Measurements from ENCODE around the gene MRPL39. TPM values are rescaled to one million over a fixed set of nuclear protein-coding genes. Genes with fewer than 3 reads are reported as not detected.

Gene MRPL39
- total and polyA plus RNA-seq, 9 of the 15 experiments (the other 6 are each of a cell fraction or from before 2014, with no cell fraction given), result 65.4 to 247 (median 105) TPM

- H3K9me1 ChIP-seq (ENCODE audit: control insufficient read depth, insufficient read depth, low read length), result no peaks in the 10 kb centered on the region
- in situ Hi-C loops (cut with MboI) (no loop called here), intact Hi-C loops (cut with micrococcal nuclease) (no loop called here)
- H3K36me3 ChIP-seq (ENCODE audit: control insufficient read depth, insufficient read depth, low read length), result no peaks in the 10 kb centered on the region
- FAIRE-seq, result no peak
- BruUV-seq (replicated peaks), result no TSS peak
- no peak overlapping the region for H2AFZ ChIP-seq (ENCODE audit: low read depth, low read length)
- H4K20me1 ChIP-seq (replicated peaks; ENCODE audit: control insufficient read depth, insufficient read depth, low read length), result no peaks in the 10 kb centered on the region
- no peak overlapping the region for H3K4me3 ChIP-seq
- no peaks in the 10 kb centered on the region; the same call in 1 of the 2 replicates for H3K9me3 ChIP-seq (replicated peaks; ENCODE audit: control insufficient read depth, insufficient read depth, low read depth, low read length)
- no peak for TF ChIP-seq CBX8 (IDR thresholded peaks at IDR 0.05; ENCODE audit: borderline replicate concordance, extremely low read depth, low read depth, low read length, poor library complexity, severe bottlenecking)
- no peak for TF ChIP-seq OTX1 (CRISPR knock-in tag; IDR thresholded peaks at IDR 0.05)
- TF ChIP-seq ZNF507 (tag; conservative IDR thresholded peaks at IDR 0.05), result no peak
- no peak for TF ChIP-seq MAZ (CRISPR knock-in tag; conservative IDR thresholded peaks at IDR 0.05 in 1 of 2, IDR thresholded peaks at IDR 0.05 in 1 of 2)
- no peak for TF ChIP-seq MYC (IDR thresholded peaks at IDR 0.05; ENCODE audit: low read depth, low read length)
- TF ChIP-seq MYC (CRISPR knock-in tag; IDR thresholded peaks at IDR 0.05; ENCODE audit: borderline replicate concordance, low read depth), result no peak
- no peak for TF ChIP-seq SMAD4 (CRISPR knock-in tag; conservative IDR thresholded peaks at IDR 0.05)
- no peak for TF ChIP-seq SETDB1 (IDR thresholded peaks at IDR 0.05; ENCODE audit: low read length)
- TF ChIP-seq TGIF2 (CRISPR knock-in tag; IDR thresholded peaks at IDR 0.05), result no peak
- TF ChIP-seq ETS1 (conservative IDR thresholded peaks at IDR 0.05; ENCODE audit: control insufficient read depth, low read depth, low read length), result no peak
- no peak for TF ChIP-seq ZNF175 (CRISPR knock-in tag; IDR thresholded peaks at IDR 0.05; ENCODE audit: low read depth)
- H3K27ac ChIP-seq (ENCODE audit: extremely low read depth, low read depth, low read length), result no peak overlapping the region
- DNase-seq (ENCODE audit: extremely low read depth in 1 of 4, low spot score in 3 of 4), result no peak
- no peak overlapping the region for H3K9ac ChIP-seq (ENCODE audit: insufficient read depth in 1 of 2, low read depth in 2 of 2, low read length in 2 of 2)
- ATAC-seq, result no peak
- peaks cover 17 to 31% of the 10 kb centered on the region in 2 experiments for H3K27me3 ChIP-seq (ENCODE audit: control insufficient read depth in 2 of 2, insufficient read depth in 2 of 2, low read length in 2 of 2)
- no peaks in the 10 kb centered on the region for H3K79me2 ChIP-seq (ENCODE audit: control insufficient read depth, insufficient read depth, low read length)
- no peak overlapping the region for H3K4me2 ChIP-seq (ENCODE audit: insufficient read depth, low read length)
- ChIA-PET POLR2A (interaction anchor here (1.0 to 1.3 kb wide), 2 partner anchors 10 to 15 kb away, joined by 3 read pairs; no protein-coding TSS in a partner anchor), CTCF (ENCODE audit: low intra/inter-chr PET ratio) (no interaction called here)
- H3K4me1 ChIP-seq (replicated peaks in 1 of 2; ENCODE audit: control insufficient read depth in 2 of 2, insufficient read depth in 2 of 2, low read length in 2 of 2), result peaks cover 0 to 11% of the 10 kb centered on the region in 2 experiments; a peak in 3 of 5 replicates
- WGBS (ENCODE audit: insufficient coverage, low coverage, missing lambda C conversion rate), result 3% methylated on average over 5 of the region's 5 CpGs
Observed at GRCh38 chr21:25637851-25638659, 30.8 kb upstream of the MRPL39 start.
